Neural progenitor cell (in vitro differentiated cells): ENCODE data around the gene PCDHA9.

Experiments
- EZH2 ChIP-seq: fragments of 200-600 bp; sonication (generic); IDR thresholded peaks from 2 replicates; pipeline ENCODE4 v1.6.1; 2017; ENCODE audit warnings: antibody characterized with exemption, mild to moderate bottlenecking, moderate library complexity
- EZH2phosphoT487 ChIP-seq: fragments of 200-600 bp; sonication (generic); IDR thresholded peaks from 2 replicates; pipeline ENCODE4 v1.6.1; 2017; ENCODE audit warnings: antibody characterized with exemption
- TF ChIP-seq, protein P1 (sequence below): fragments of 200-600 bp; sonication (generic); IDR thresholded peaks from 2 replicates; pipeline ENCODE4 v1.5.1; 2017; ENCODE audit warnings: antibody characterized with exemption, mild to moderate bottlenecking

DNA sequence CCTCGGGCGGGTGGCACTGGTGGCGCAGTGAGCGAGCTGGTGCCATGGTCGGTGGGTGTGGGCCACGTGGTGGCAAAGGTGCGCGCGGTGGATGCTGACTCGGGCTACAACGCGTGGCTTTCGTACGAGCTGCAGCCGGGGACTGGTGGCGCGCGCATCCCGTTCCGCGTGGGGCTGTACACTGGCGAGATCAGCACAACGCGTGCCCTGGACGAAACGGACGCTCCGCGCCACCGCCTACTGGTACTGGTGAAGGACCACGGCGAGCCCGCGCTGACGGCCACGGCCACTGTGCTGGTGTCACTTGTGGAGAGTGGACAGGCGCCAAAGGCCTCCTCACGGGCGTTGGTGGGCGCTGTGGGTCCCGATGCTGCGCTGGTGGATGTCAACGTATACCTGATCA lies 39.3 kb upstream of the PCDHA9 start:
- TF ChIP-seq, protein P1, sequence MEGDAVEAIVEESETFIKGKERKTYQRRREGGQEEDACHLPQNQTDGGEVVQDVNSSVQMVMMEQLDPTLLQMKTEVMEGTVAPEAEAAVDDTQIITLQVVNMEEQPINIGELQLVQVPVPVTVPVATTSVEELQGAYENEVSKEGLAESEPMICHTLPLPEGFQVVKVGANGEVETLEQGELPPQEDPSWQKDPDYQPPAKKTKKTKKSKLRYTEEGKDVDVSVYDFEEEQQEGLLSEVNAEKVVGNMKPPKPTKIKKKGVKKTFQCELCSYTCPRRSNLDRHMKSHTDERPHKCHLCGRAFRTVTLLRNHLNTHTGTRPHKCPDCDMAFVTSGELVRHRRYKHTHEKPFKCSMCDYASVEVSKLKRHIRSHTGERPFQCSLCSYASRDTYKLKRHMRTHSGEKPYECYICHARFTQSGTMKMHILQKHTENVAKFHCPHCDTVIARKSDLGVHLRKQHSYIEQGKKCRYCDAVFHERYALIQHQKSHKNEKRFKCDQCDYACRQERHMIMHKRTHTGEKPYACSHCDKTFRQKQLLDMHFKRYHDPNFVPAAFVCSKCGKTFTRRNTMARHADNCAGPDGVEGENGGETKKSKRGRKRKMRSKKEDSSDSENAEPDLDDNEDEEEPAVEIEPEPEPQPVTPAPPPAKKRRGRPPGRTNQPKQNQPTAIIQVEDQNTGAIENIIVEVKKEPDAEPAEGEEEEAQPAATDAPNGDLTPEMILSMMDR: no peak
- TF ChIP-seq EZH2 (no peak), EZH2phosphoT487 (no peak)
